ENCODE measurements around the gene PRDM16.
"Not testable (repeated sequence)": the region's sequence is repeated elsewhere in the genome, so short reads cannot be mapped to it uniquely, and the experiment has no call there.

The PRDM16 gene

DNA sequence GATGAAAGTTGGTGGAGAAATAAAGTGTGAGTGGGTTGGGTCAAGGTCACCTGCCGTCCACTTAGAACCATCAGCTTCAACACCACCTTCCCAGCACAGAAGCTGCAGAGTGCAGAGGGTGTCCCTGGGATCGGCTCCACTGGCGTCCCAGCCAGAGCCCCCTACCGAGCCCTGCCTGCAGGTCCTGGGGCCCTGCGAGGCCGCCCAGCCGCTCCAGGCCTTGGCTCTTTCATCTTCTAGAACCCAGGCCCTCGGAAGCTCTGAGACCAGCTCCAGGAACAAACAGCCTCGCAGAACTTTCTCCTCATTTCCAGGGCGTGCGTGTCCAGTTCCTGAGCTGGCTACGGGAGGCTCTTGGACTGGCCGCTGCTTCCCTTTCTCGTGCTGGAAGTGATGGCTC lies 166.0 kb downstream of the PRDM16 start:
- no peak for DNase-seq

GRCh38 chr1:3235496-3235895 lies 166.5 kb downstream of the PRDM16 start:
- no peak for DNase-seq

- DNase-seq = no peak
These were observed 167.4 kb downstream of the PRDM16 start for GRCh38 chr1:3236361-3236760.

DNA sequence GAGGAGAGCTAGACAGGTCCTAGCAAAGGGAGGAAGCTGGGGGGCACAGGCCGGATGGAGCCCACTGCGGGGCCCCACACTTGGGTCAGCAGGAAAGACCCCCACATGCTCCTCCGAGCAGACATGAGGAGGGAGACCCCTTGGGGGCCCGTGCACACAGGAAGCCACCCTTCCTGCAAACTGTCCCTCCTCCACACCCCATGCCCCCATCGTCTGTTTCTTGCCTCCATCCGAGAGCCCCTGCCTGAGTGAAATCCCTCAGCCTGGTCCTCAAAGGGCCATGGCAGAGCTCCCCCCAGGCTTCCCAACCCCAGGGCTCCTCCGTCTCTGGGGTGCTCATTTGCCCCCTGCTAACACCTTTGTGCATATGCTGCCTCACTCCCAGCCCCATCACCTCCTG lies 168.0 kb downstream of the PRDM16 start:
- no peak for DNase-seq

- DNase-seq = no peak
These were observed 168.6 kb downstream of the PRDM16 start for GRCh38 chr1:3237570-3237969.

DNA sequence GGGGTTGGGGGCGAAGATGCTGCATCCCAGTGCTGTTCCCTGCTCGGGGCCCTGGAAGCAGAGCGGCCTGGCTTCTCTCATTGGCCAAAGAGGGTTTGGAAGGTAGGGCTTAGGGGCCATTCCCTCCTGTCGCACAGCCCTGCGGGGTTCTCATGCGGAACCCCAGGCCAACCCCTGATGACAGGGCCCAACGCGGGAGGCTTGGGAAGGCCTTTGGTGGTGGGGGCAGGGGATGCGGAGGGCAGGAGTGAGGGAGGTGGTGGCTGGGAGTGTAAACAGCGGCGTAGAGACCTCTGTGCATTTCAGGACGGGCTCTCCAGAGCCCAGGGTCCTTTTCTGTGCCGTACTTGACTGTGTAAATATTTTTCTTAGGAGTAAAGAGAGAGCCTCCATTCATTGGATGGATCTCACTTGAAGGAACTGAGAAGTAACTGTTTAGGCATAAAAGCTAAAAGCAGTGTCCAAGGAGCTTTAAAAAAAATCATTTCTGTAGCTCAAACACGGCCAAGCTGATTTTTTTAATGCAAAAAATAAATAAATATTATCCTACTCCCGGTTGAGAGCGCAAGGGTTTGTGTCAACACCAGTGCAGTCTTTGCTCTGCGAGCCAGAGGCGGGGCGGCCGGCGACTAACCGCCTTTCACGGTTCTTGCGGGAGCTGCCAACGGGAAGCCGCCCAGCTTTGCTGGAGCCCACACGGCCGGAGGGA lies 169.1 kb downstream of the PRDM16 start:
- DNase-seq = no peak

DNA sequence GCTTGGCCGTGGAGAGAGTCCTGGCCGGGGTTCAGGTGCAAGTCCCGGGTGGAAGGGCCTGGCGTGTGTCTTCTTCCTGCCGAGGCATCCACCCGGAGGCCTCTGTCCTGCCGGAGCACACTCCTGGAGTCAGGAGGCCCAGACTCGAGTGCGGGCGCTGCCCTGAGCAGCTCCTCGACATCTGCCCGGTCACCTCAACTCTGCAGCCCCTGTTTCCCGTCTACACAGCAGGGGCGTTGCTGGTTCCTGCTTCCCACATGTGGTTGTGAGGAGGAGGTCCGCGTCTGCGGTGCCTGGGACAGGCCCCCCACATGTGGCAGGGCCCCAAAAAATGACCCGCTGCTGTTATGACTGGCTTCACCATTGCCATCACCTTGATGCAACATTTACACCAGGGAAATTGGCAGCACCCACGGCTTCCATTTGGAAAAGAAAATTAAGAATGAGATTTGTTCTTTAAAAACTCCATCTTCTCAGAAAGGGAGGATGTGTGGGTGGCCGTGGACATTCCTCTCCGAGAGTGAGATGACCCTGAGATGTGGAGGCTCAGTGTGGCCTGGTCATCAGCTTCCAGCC lies 169.8 kb downstream of the PRDM16 start:
- no peak for DNase-seq

GRCh38 chr1:3239991-3240390 lies 171.0 kb downstream of the PRDM16 start:
- not testable (repeated sequence) for DNase-seq

DNA sequence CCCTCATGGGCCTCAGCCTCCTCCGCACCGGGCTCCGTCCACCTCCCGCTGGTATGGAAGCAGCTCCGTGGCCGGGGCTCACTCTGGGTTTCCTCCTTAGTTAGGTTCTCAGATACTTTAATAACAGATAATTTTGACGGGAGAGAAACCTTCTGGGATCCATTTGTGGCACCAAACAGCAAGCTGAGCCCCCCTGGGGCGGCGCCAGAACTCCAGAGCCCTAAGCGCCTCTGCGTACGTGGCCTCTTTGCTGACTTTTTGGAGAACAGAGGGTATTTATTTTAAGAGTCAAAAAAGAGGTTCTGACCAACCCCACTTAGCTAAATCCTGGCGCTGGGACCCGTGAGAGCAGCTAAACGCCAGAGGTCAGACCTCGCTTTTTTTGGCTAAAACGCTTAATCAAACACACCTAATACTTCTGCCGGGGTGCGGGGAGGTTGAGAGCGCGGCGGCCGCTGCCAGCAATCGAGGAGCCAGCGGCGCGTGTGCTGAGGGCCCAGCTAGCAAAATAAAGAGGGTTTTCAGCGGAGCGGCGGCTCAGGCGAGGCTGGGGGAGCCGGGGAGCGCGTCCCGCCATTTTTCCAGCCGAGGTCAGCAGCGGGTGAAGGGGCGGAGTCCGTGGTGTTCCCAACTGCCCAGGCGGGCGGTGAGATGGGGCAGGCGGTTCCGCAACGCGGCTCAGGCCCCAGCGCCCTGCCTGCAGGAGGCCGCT lies 171.7 kb downstream of the PRDM16 start:
- no peak for DNase-seq

DNA sequence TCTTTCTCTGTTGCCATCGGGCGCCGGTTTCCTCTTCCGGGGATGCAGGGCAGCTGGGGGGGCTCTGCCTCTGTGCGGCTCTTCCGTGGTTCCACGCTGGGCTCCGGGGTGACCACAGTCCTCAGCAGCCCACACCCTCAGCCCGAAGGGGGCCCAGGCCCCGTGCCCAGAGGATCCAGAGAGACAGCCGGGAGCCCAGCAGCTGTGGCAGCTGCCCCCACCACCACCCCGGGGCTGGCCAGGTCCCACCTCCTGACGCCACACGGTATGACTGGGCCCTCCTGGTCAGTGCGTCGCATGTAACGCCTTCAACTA lies 172.2 kb downstream of the PRDM16 start:
- DNase-seq = no peak

DNA sequence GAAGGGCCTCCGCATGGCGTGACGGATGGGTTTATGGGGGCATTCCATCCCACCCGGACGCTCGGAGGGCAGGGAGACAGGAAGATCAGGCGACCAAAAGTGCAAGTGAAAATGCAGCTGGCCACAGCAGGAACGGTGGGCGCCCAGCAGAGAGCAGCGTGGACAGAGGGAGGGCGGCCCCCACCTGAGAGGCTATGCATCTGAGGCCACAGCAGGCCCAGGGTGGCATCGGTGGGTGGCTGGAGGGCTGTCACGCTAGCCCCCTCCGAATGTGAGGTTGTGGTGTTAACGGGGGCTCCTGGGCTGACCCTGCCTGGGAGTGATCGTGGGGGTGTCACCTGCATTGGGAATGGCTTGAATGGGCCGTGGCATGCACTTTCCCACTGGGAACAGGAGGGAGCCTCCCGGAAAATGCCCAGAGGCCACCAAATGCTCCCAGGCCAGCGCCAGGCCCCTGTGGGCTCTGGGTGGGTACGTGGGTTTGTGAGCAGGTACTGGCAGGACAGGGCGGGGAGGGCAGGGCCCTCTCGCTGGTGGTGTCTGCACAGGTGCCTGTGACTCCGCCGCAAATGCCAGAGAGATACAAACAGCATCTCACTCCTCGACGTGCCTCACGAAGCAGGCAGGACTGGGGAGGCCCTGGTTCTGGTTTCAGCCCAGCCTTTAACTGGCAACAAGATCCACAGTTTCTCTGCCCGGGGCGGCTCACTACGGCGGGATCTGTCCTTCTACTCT lies 172.8 kb downstream of the PRDM16 start:
- DNase-seq = no peak

- DNase-seq = no peak
These were observed 173.6 kb downstream of the PRDM16 start for GRCh38 chr1:3242408-3243260.

DNA sequence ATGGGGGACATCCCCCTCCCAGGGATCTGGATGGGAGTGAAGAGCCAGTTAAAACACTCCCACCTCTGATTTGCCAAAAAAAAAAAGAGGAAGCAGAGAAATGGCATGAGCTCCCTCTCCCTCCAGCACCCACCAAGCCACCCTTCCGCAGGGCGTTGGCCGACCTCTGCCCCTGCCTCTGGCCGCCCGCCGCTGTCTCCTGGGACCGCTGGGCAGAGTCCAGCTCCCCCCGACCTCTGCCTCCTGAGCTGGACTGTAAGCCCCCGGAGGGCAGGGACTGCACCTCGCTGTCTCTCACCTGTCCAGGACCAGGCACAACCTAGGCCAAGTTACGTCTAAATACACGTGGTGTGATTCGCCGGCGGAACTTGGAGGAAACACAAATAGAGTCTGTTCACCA lies 174.3 kb downstream of the PRDM16 start:
- no peak for DNase-seq

- no peak for DNase-seq
These were observed 175.3 kb downstream of the PRDM16 start for GRCh38 chr1:3244025-3244926.

DNA sequence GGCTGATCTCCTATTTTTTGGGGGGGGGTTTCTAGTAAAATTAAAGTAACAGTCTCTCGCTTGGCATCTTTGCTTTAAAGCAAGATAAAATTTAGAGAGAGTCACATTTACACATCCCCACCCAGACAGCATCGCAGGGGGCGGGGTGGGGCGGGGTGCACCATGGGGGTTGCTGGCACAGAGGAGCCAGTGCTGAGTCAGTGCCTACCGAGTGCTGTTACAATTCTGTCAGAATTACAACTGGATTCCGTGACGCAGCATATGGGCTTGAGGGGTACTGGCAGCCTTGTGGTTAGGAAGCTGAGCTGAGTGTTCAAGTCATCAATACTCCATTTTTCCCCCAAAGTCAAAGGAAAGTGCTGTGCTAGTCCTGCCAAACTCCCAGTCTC lies 175.9 kb downstream of the PRDM16 start:
- DNase-seq = no peak

DNA sequence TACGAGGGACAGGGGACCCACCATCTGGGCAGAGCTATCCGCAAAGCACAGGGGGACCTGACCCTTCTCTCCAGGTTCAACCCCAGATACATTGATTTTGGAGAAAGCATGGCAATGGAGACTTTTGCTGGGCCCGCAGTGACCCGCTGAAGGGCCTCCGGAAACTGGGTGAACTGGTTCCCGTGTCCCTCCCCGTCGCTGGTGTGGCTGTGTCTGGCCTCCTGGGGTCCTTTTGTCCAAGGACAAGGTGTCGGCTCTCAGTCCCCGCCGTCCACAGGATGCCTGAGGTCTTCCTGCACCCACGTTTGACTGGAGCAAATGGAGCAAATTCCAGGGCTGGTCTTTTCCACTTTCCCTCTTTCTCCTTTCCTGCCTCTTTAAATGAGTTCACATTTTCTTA lies 176.3 kb downstream of the PRDM16 start:
- no peak for DNase-seq

GRCh38 chr1:3245768-3246167 lies 176.8 kb downstream of the PRDM16 start:
- DNase-seq = no peak

- no peak for DNase-seq
These were observed 177.2 kb downstream of the PRDM16 start for GRCh38 chr1:3246251-3246650.

- DNase-seq = no peak
These were observed 178.6 kb downstream of the PRDM16 start for GRCh38 chr1:3247521-3248121.

DNA sequence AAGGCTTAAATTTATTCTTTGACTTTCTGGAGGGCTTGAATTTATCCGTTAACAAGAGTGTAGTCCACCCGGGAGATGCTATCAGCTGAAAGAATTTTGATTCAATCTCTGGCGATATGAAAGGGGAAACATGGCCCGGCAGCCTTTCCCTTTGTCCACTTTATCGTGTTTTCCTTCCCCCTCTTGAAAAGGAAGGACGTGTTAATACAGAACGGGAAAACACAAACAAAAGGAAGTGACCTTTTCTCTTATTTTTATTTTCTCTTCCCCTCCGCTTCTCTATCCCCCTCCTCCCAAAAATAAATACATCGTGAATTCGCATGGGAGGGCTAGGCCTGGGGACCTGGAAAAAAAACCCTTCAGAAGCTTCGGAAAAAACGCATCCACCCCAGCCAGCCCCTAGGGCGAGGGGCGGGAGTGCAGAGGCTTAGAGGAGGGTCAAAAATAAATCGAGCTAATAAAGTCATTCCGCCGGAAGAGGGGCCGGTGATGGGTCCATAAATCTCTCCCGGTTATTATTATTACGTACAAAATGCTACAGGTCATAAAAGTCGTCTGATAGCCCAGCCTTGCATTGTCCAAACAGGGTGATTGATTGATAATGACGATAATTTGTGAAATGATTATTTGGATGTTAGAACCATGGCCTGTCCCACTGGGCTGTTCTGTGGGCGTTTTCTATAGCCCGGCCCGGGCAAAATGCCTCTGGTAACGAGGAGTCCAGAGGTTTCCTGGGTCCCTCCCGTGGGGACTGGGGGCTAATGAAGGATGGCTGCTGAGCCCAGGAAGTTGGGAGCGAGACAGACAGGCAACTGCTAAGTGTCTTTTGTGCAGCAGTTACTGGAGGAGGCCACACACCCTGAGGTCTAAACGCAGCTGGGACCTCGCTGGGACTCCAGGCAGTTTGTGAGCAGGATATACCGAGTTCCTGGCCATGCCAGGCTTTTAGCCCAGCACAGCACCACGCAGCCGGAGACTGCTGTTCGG lies 179.4 kb downstream of the PRDM16 start:
- no peak for DNase-seq
